HCT116 (cell line): ENCODE data around the gene SFRP2. TPM values are rescaled to one million over a fixed set of nuclear protein-coding genes. Genes with fewer than 3 reads are reported as not detected.

Experiments used
- ATAC-seq: fragments of 200-7000 bp; cut with Tn5 transposase; 2 replicates; pipeline ENCODE4 v1.9.1; 2020; ENCODE audit warnings: mild to moderate bottlenecking, moderate library complexity
- BruUV-seq: library from RNA; stranded (reverse); fragments of 400-500 nt; replicated peaks from 2 replicates; lab custom pipeline; 2021; lab: Mats Ljungman, UMichigan
- CTCF ChIA-PET: fragments of 300-600 bp; sonication (Branson Sonifier 250); formaldehyde crosslinking; loops from one replicate; lab custom pipeline; 2021; ENCODE audit warnings: antibody characterized with exemption; lab: Charles Lee
- POLR2A ChIA-PET: fragments of 300-600, 350-600 bp; sonication (Branson Sonifier 250); formaldehyde crosslinking; loops from one replicate; lab custom pipeline; 2021; ENCODE audit warnings: antibody characterized with exemption; lab: Charles Lee
- RAD21 ChIA-PET, 2 experiments: fragments of 300-600 bp; sonication (Branson Sonifier 250); formaldehyde crosslinking; loops; one replicate each; lab custom pipeline; 2023; ENCODE audit warnings: low total read pairs in 2 of 2; ENCODE audit not compliant: uncharacterized antibody in 2 of 2, unreplicated experiment in 2 of 2, low non-redundant PET in 1 of 2; lab: Charles Lee
- DNase-seq: peaks from one replicate; pipeline ENCODE4 v3.0.0-alpha.2; 2010; ENCODE audit warnings: low read depth, low spot score
- H2AFZ ChIP-seq: fragments of 200-600 bp; shearing (Covaris generic), sonication (generic); 2 replicates; pipeline ENCODE4 v1.6.1; 2017; ENCODE audit warnings: low read depth, mixed run types, mixed read lengths, antibody characterized with exemption, low read length; ENCODE audit not compliant: poor library complexity, severe bottlenecking
- H3K27ac ChIP-seq: 2 replicates; pipeline ENCODE4 v1.5.1; 2012; ENCODE audit warnings: low read depth, low read length
- H3K27me3 ChIP-seq: fragments of 200-600 bp; sonication (generic); 2 replicates; pipeline ENCODE4 v1.6.1; 2016; ENCODE audit warnings: mixed run types, low read length, mixed read lengths; ENCODE audit not compliant: insufficient read depth
- H3K36me3 ChIP-seq, 2 experiments: fragments of 200-500 bp in 1 of 2; fragments of 200-600 bp in 1 of 2; sonication (Bioruptor generic) in 1 of 2; sonication (generic) in 1 of 2; 2 replicates each; pipeline versions ENCODE4 v1.5.1 to v1.6.1; 2014 to 2016; ENCODE audit warnings: low read length in 2 of 2, inconsistent platforms in 1 of 2, mixed read lengths in 1 of 2, mixed run types in 1 of 2; ENCODE audit not compliant: insufficient read depth in 2 of 2, control insufficient read depth in 1 of 2
- H3K4me1 ChIP-seq, 2 experiments: fragments of 200-600 bp in 1 of 2; sonication (generic) in 1 of 2; 2 replicates each; pipeline versions ENCODE4 v1.5.1 to v1.6.1; 2012 to 2017; ENCODE audit warnings: low read length in 2 of 2, inconsistent platforms in 1 of 2, mild to moderate bottlenecking in 1 of 2, mixed read lengths in 1 of 2, mixed run types in 1 of 2, moderate library complexity in 1 of 2; ENCODE audit not compliant: insufficient read depth in 2 of 2, control insufficient read depth in 1 of 2
- H3K4me2 ChIP-seq: fragments of 200-600 bp; sonication (generic); 2 replicates; pipeline ENCODE4 v1.6.1; 2017; ENCODE audit warnings: mixed run types, low read length, mixed read lengths
- H3K4me3 ChIP-seq, 2 experiments: fragments of 200-600 bp in 1 of 2; sonication (generic) in 1 of 2; replicated peaks in 1 of 2; 2 replicates each; pipeline ENCODE4 v1.5.1; 2011 to 2016; ENCODE audit warnings: low read length in 2 of 2, control low read depth in 1 of 2, low read depth in 1 of 2, mild to moderate bottlenecking in 1 of 2, mixed read lengths in 1 of 2, mixed run types in 1 of 2
- H3K79me2 ChIP-seq: fragments of 200-600 bp; sonication (generic); 2 replicates; pipeline ENCODE4 v1.6.1; 2017; ENCODE audit warnings: mild to moderate bottlenecking, mixed run types, low read length, moderate library complexity, mixed read lengths; ENCODE audit not compliant: insufficient read depth
- H3K9ac ChIP-seq: fragments of 200-600 bp; sonication (generic); 2 replicates; pipeline ENCODE4 v1.6.1; 2016; ENCODE audit warnings: low read length, mixed read lengths
- H3K9me2 ChIP-seq: fragments of 200-600 bp; sonication (generic), shearing (Covaris generic); 2 replicates; pipeline ENCODE4 v1.6.1; 2017; ENCODE audit warnings: mixed run types, mild to moderate bottlenecking, moderate library complexity; ENCODE audit not compliant: insufficient read depth
- H3K9me3 ChIP-seq, 2 experiments: fragments of 200-500 bp in 1 of 2; fragments of 200-600 bp in 1 of 2; sonication (Bioruptor generic) in 1 of 2; sonication (generic) in 1 of 2; 2 replicates each; pipeline ENCODE4 v1.6.1; 2014 to 2017; ENCODE audit warnings: low read length in 2 of 2, mixed read lengths in 2 of 2, inconsistent platforms in 1 of 2, low read depth in 1 of 2, mild to moderate bottlenecking in 1 of 2, mixed run types in 1 of 2, moderate library complexity in 1 of 2; ENCODE audit not compliant: control insufficient read depth in 1 of 2, insufficient read depth in 1 of 2
- H4K20me1 ChIP-seq: fragments of 200-600 bp; sonication (generic), shearing (Covaris generic); 2 replicates; pipeline ENCODE4 v1.6.1; 2017; ENCODE audit warnings: mixed run types, mild to moderate bottlenecking, moderate library complexity; ENCODE audit not compliant: insufficient read depth
- CBX3 ChIP-seq: IDR thresholded peaks from 2 replicates; pipeline ENCODE4 v1.6.1; 2012; ENCODE audit warnings: low read depth
- EGR1 ChIP-seq: IDR thresholded peaks from 2 replicates; pipeline ENCODE4 v1.6.1; 2012; ENCODE audit warnings: low read depth
- ELF1 ChIP-seq: IDR thresholded peaks from 2 replicates; pipeline ENCODE4 v1.6.1; 2012; ENCODE audit warnings: low read depth, borderline replicate concordance
- EZH2 ChIP-seq: fragments of 200-600 bp; sonication (generic); IDR thresholded peaks from 2 replicates; pipeline ENCODE4 v1.6.1; 2017; ENCODE audit warnings: antibody characterized with exemption, mixed run types
- FOSL1 ChIP-seq: IDR thresholded peaks from 2 replicates; pipeline ENCODE4 v1.6.1; 2012; ENCODE audit warnings: low read depth
- JUND ChIP-seq: IDR thresholded peaks from 2 replicates; pipeline ENCODE4 v1.6.1; 2012
- MAX ChIP-seq: IDR thresholded peaks from 2 replicates; pipeline ENCODE4 v1.6.1; 2012
- POLR2A ChIP-seq: IDR thresholded peaks from 2 replicates; pipeline ENCODE4 v1.7.0; 2011; ENCODE audit warnings: borderline replicate concordance; ENCODE audit not compliant: insufficient read depth, insufficient read length; ENCODE audit errors: extremely low read depth
- REST ChIP-seq: IDR thresholded peaks from 2 replicates; pipeline ENCODE4 v1.6.1; 2012; ENCODE audit warnings: low read depth
- SIN3A ChIP-seq: IDR thresholded peaks from 2 replicates; pipeline ENCODE4 v1.6.1; 2012; ENCODE audit warnings: low read depth
- SRF ChIP-seq: IDR thresholded peaks from 2 replicates; pipeline ENCODE4 v1.6.1; 2012; ENCODE audit warnings: low read depth
- TCF7L2 ChIP-seq: IDR thresholded peaks from 2 replicates; pipeline ENCODE4 v1.7.0; 2011; ENCODE audit warnings: borderline replicate concordance, inconsistent platforms; ENCODE audit not compliant: insufficient read depth, insufficient read length; ENCODE audit errors: extremely low read depth
- ZBTB33 ChIP-seq: IDR thresholded peaks from 2 replicates; pipeline ENCODE4 v1.6.1; 2011; ENCODE audit warnings: mild to moderate bottlenecking, low read length, moderate library complexity; ENCODE audit not compliant: insufficient replicate concordance; ENCODE audit errors: extremely low read depth
- ZNF274 ChIP-seq: fragments of 200-500 bp; sonication (Bioruptor generic); IDR thresholded peaks from 2 replicates; pipeline ENCODE4 v1.6.1; 2014; ENCODE audit warnings: mild to moderate bottlenecking, low read depth, low read length, inconsistent platforms
- intact Hi-C: fragments of 100-400 bp; cut with micrococcal nuclease; formaldehyde crosslinking; loops from 2 replicates; pipeline ENCODE4 v1.10.0; 2022
- total RNA-seq: library from RNA; stranded (reverse); gene quantifications from one replicate; pipeline ENCODE4 v1.2.1, GENCODE V29; 2021; ENCODE audit not compliant: unreplicated experiment

Gene SFRP2
- total RNA-seq, 1 experiment from 2014 or later, result 0.22 TPM

- ATAC-seq, result no peak
- Histone ChIP-seq H3K27me3 (no peaks in the 10 kb centered on the region), H3K9me3 (no peaks in the 10 kb centered on the region), H3K4me2 (no peak overlapping the region), H3K4me3 (no peak overlapping the region), H3K36me3 (no peaks in the 10 kb centered on the region)
- RAD21 ChIA-PET, result no interaction called here
- TF ChIP-seq JUND (0 out of 2 replicates have a peak, but pooled peaks have one; percentile 13), CBX3 (no peak)
- TF ChIP-seq, all 23 proteins: peak for 1
- Histone ChIP-seq H3K9me2 (no peaks in the 10 kb centered on the region), H3K79me2 (no peaks in the 10 kb centered on the region), H3K4me1 (peaks cover 0 to 7% of the 10 kb centered on the region in 2 experiments; a peak in 1 of 4 replicates), H4K20me1 (no peaks in the 10 kb centered on the region), H3K9ac (no peak overlapping the region), H3K27ac (no peak overlapping the region), H2AFZ (no peak overlapping the region)
- POLR2A ChIA-PET, result no interaction called here
- DNase-seq, result no peak
- no TSS peak for BruUV-seq
- CTCF ChIA-PET, result no interaction called here
- intact Hi-C loops, result no loop called here
Observed at GRCh38 chr4:153748378-153748777, 40.5 kb downstream of the SFRP2 start.

- ChIA-PET RAD21 (no interaction called here), CTCF (no interaction called here), POLR2A (no interaction called here)
- Histone ChIP-seq H3K9ac (no peak overlapping the region), H4K20me1 (no peaks in the 10 kb centered on the region), H2AFZ (no peak overlapping the region), H3K36me3 (no peaks in the 10 kb centered on the region), H3K79me2 (no peaks in the 10 kb centered on the region), H3K9me3 (no peaks in the 10 kb centered on the region), H3K9me2 (no peaks in the 10 kb centered on the region), H3K27me3 (no peaks in the 10 kb centered on the region), H3K27ac (no peak overlapping the region), H3K4me2 (no peak overlapping the region), H3K4me1 (peaks cover 0 to 7% of the 10 kb centered on the region in 2 experiments; a peak in 1 of 4 replicates), H3K4me3 (no peak overlapping the region)
- intact Hi-C loops, result no loop called here
- DNase-seq (no peak), ATAC-seq (no peak)
- BruUV-seq, result no TSS peak
- TF ChIP-seq ZBTB33 (no peak), EZH2 (no peak), TCF7L2 (no peak), POLR2A (no peak), SRF (no peak), CBX3 (no peak), MAX (no peak), REST (no peak), ELF1 (no peak), SIN3A (no peak), EGR1 (no peak), FOSL1 (no peak), ZNF274 (no peak)
Observed at GRCh38 chr4:153747406-153747955, 41.4 kb downstream of the SFRP2 start.
